SK-N-MC (cell line): ENCODE measurements around the gene MYLK2.

ENCODE experiments used
- EZH2 ChIP-seq: fragments of 200-600 bp; sonication (generic); IDR thresholded peaks from one replicate; pipeline ENCODE4 v1.6.1; 2017; ENCODE audit warnings: antibody characterized with exemption
- POLR2AphosphoS5 ChIP-seq: IDR thresholded peaks from 2 replicates; pipeline ENCODE4 v1.6.1; 2012; ENCODE audit warnings: mild to moderate bottlenecking, low read depth, low read length, borderline replicate concordance

DNA sequence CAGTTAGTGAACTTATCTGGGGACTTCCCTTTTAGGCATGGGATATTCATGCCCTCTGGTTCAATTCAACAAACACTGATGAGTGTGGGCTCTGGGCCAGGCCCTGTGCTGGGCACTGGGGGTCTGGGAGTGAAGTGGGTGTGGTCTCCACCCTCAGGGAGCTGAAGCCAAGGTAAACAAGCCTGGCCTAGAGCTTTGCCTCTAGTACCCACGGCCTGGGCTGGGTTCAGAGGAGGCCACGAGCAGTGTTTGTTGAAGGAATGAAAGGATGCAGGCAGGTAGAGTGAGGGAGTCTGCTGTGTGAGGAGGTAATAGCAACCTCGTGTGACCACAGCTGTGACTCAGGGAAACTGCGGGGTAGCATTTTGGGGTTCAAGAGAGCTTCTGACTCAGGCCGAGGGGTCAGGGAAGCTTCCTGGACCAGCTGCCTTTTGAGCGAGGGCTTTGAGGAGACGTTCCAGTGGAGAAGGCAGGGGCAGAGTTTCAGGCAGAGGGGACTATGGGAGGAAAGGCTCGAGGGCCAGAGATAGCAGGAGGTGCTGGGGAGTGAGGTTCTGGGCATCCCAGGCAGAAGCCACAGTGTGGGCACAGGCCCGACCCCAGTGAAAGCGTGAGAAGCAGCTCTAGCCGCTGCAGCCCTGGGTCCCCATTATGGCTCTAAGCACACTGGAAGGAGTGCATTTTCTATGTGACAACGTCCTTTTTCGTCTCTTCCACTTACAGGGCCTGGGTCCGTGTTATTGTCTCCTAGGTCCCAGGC, 5.6 kb downstream of the MYLK2 start:
- TF ChIP-seq EZH2, result no peak
- TF ChIP-seq POLR2AphosphoS5, result no peak
